Measurements from ENCODE around the gene FN3KRP.

Gene FN3KRP

GRCh38 chr17:82670661-82671450 lies 45.6 kb upstream of the FN3KRP start:
- TF ChIP-seq POLR2AphosphoS5 (IDR thresholded peaks at IDR 0.05; ENCODE audit: low read depth, low read length) (no peak), TAF1 (IDR thresholded peaks at IDR 0.05; ENCODE audit: borderline replicate concordance, insufficient read depth, low read length) (no peak), SIN3A (IDR thresholded peaks at IDR 0.05; ENCODE audit: borderline replicate concordance, insufficient read depth, low read length) (no peak), FOXP2 (optimal IDR thresholded peaks at IDR 0.05; ENCODE audit: borderline replicate concordance, extremely low read depth, extremely low read length, insufficient read depth) (no peak), REST (IDR thresholded peaks at IDR 0.05; ENCODE audit: insufficient read depth in 1 of 2, low read depth in 2 of 2, low read length in 2 of 2) (no peak)

GRCh38 chr17:82674656-82675475 lies 41.6 kb upstream of the FN3KRP start:
- no peak for TF ChIP-seq POLR2AphosphoS5 (IDR thresholded peaks at IDR 0.05; ENCODE audit: low read depth, low read length)
- no peak for TF ChIP-seq TAF1 (IDR thresholded peaks at IDR 0.05; ENCODE audit: borderline replicate concordance, insufficient read depth, low read length)
- no peak for TF ChIP-seq FOXP2 (optimal IDR thresholded peaks at IDR 0.05; ENCODE audit: borderline replicate concordance, extremely low read depth, extremely low read length, insufficient read depth)
- TF ChIP-seq SIN3A (IDR thresholded peaks at IDR 0.05; ENCODE audit: borderline replicate concordance, insufficient read depth, low read length) = no peak
- no peak for TF ChIP-seq REST (IDR thresholded peaks at IDR 0.05; ENCODE audit: insufficient read depth in 1 of 2, low read depth in 2 of 2, low read length in 2 of 2)

GRCh38 chr17:82675476-82676245 lies 40.8 kb upstream of the FN3KRP start:
- TF ChIP-seq REST (IDR thresholded peaks at IDR 0.05; ENCODE audit: insufficient read depth in 1 of 2, low read depth in 2 of 2, low read length in 2 of 2) = no peak
- TF ChIP-seq TAF1 (IDR thresholded peaks at IDR 0.05; ENCODE audit: borderline replicate concordance, insufficient read depth, low read length) = no peak
- TF ChIP-seq POLR2AphosphoS5 (IDR thresholded peaks at IDR 0.05; ENCODE audit: low read depth, low read length) = no peak
- no peak for TF ChIP-seq SIN3A (IDR thresholded peaks at IDR 0.05; ENCODE audit: borderline replicate concordance, insufficient read depth, low read length)
- no peak for TF ChIP-seq FOXP2 (optimal IDR thresholded peaks at IDR 0.05; ENCODE audit: borderline replicate concordance, extremely low read depth, extremely low read length, insufficient read depth)

GRCh38 chr17:82677353-82677925 lies 39.1 kb upstream of the FN3KRP start:
- TF ChIP-seq SIN3A (IDR thresholded peaks at IDR 0.05; ENCODE audit: borderline replicate concordance, insufficient read depth, low read length) (no peak), FOXP2 (optimal IDR thresholded peaks at IDR 0.05; ENCODE audit: borderline replicate concordance, extremely low read depth, extremely low read length, insufficient read depth) (no peak), TAF1 (IDR thresholded peaks at IDR 0.05; ENCODE audit: borderline replicate concordance, insufficient read depth, low read length) (no peak), REST (IDR thresholded peaks at IDR 0.05; ENCODE audit: insufficient read depth in 1 of 2, low read depth in 2 of 2, low read length in 2 of 2) (no peak), POLR2AphosphoS5 (IDR thresholded peaks at IDR 0.05; ENCODE audit: low read depth, low read length) (no peak)
